ENCODE measurements around the gene MRPL45.
"Not testable (repeated sequence)": the region's sequence is repeated elsewhere in the genome, so short reads cannot be mapped to it uniquely, and the experiment has no call there.

Gene MRPL45

DNA sequence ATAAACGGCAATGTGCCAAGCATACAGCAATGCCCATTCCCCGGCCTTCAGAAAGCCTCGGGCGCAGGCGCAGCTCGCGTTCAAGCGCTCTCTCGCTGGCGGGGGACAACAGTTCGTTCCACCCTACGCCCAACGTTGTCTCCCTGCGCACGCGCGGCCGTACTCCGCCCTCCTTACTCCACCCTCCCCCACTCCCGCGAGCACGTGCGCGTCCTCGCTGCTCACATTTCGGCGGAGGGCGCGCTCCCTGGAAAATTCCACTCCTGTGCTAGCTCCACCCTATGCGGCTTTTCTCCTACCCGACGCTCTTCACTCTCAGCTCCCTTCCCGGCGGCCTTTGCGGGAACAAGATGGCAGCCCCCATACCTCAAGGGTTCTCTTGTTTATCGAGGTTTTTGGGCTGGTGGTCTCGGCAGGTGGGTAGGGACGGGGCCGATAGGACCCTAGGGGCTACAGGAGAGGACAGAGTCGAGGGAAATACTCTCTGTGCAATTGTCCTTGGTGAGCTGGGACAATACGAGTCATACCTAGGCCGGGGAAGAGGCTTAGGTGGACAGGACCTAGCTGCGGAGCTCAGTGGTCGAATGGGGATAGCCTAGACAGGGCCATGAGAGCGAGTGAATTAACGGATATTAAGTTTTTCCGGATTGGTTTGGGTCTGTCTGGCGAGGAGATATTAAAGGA is at the start of gene MRPL45:
TSS of gene MRPL45 (plus strand) at position 335 of the 684 bp plus-strand sequence. CDS start at position 351, 16 bp downstream.
- peak within 1 kb of the TSS; percentile 73 for H3K4me3 ChIP-seq (ENCODE audit: low read length)
- not testable (repeated sequence) for H3K9me3 ChIP-seq (ENCODE audit: low read length); H2AFZ ChIP-seq (ENCODE audit: low read depth, low read length); H3K27me3 ChIP-seq (ENCODE audit: insufficient read depth, low read length); H3K4me1 ChIP-seq (ENCODE audit: insufficient read depth, low read length); H3K36me3 ChIP-seq (ENCODE audit: insufficient read depth, low read length)

DNA sequence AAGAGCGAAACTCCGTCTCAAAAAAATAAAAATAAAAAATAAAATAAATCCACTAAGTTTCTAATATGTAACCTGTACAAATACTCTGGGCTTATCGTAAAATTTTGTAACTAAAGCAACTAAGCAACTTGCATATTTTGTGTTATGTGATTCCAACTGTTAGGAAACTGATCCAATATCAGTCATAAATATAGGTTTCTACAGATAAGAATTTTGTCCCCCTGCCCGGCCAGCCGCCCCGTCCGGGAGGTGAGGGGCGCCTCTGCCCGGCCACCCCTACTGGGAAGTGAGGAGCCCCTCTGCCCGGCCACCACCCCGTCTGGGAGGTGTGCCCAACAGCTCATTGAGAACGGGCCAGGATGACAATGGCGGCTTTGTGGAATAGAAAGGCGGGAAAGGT is 43.8 kb upstream of the MRPL45 start:
- H3K9me3 ChIP-seq (ENCODE audit: low read length); H3K4me3 ChIP-seq (ENCODE audit: low read length); H3K27me3 ChIP-seq (ENCODE audit: insufficient read depth, low read length); H3K4me1 ChIP-seq (ENCODE audit: insufficient read depth, low read length); H3K36me3 ChIP-seq (ENCODE audit: insufficient read depth, low read length); H2AFZ ChIP-seq (ENCODE audit: low read depth, low read length): not testable (repeated sequence)

DNA sequence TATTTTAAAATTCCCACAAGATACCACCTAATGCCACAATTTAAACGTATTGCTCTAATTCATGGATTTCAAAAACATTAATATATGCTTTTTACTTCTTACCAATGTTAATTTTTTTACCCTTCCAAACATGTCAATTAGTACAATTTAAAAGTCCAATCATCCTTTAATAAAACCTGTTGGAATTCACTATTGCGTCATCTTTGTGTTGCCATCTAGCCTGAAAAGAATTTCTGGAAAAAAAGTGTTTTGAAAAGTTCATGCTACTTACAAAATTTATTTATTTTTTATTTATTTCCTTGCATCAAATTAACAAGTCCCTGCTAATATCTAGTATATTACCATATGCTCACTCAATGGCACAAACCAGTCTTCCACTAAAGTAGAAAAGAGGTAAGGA is 42.6 kb upstream of the MRPL45 start:
- not testable (repeated sequence) for H3K36me3 ChIP-seq (ENCODE audit: insufficient read depth, low read length); H3K27me3 ChIP-seq (ENCODE audit: insufficient read depth, low read length); H2AFZ ChIP-seq (ENCODE audit: low read depth, low read length); H3K4me3 ChIP-seq (ENCODE audit: low read length); H3K4me1 ChIP-seq (ENCODE audit: insufficient read depth, low read length); H3K9me3 ChIP-seq (ENCODE audit: low read length)

DNA sequence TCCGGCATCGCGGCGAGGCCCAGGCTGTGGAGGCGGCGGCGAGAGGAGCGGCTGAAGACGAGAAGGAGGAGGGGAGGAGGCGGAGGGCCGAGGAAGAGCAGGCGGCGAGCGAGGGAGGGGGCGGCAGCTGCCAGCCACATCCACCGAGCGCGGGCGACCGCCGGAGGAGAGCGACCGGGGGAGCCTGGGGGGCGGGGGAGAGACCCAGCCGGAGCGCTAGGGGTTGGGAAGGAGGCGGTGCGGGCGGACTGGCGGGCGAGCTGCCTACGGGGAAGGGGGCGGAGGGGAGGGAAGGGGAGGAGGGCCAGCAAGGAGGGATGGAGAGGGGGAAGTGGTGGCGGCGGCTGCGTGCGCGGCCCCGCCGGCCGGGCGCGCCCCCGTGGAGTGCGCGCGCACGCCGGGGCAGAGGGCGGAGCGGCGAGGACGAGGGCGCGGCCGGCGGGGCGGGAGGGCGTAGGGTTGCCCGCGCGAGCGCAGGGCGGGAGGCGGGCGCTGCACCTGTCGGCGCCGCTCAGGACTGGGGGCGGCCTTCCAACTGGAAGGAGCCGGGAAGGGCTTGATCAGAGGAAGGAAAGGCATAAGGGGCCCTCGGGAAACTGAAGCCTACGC is 39.9 kb upstream of the MRPL45 start:
- H3K4me1 ChIP-seq (ENCODE audit: insufficient read depth, low read length); H3K27me3 ChIP-seq (ENCODE audit: insufficient read depth, low read length); H3K36me3 ChIP-seq (ENCODE audit: insufficient read depth, low read length); H2AFZ ChIP-seq (ENCODE audit: low read depth, low read length); H3K9me3 ChIP-seq (ENCODE audit: low read length): not testable (repeated sequence)
- H3K4me3 ChIP-seq (ENCODE audit: low read length) = peak overlapping the region; percentile 36

DNA sequence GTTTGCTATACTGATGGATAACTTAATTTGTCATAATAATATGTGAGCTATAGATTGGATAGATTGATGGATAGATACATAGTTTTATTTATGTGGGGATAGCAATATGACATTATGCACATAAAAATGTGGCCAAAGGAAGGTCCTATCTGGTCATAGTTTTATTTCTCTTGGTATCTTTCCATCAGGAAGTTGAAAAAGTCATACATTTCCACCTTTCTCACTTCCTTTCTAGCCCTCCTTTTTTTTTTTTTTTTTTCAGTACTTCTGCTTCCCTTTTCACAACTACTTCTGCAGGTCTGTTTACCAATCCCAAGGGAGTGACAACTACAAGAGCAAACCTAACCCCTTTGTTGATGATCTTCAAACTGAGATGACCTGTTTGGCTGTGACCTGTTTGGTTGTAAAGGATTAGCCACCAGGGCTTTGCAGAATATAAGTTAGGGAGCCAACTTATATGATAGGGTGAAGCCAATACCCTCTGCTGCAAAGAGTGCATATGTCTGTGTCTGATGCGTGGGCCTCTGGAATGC is 30.9 kb upstream of the MRPL45 start:
- H3K27me3 ChIP-seq (ENCODE audit: insufficient read depth, low read length); H3K36me3 ChIP-seq (ENCODE audit: insufficient read depth, low read length); H3K9me3 ChIP-seq (ENCODE audit: low read length); H3K4me3 ChIP-seq (ENCODE audit: low read length); H2AFZ ChIP-seq (ENCODE audit: low read depth, low read length); H3K4me1 ChIP-seq (ENCODE audit: insufficient read depth, low read length): not testable (repeated sequence)

DNA sequence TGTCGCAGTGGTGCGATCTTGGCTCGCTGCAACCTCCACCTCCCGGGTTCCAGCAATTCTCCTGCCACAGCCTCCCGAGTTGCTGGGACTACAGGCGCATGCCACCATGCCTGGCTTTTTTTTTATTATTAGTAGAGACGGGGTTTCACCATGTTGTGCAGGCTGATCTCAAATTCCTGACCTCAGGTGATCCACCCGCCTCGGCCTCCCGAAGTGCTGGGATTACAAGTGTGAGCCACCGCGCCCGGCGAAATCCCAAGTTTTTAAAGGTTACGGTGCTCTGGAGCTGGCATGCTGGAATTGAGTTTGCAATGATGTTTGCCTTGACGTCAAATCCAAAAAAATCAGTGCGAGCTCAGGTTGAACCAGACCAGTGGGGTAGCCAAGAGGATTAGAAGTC is 30.4 kb upstream of the MRPL45 start:
- not testable (repeated sequence) for H3K27me3 ChIP-seq (ENCODE audit: insufficient read depth, low read length)

DNA sequence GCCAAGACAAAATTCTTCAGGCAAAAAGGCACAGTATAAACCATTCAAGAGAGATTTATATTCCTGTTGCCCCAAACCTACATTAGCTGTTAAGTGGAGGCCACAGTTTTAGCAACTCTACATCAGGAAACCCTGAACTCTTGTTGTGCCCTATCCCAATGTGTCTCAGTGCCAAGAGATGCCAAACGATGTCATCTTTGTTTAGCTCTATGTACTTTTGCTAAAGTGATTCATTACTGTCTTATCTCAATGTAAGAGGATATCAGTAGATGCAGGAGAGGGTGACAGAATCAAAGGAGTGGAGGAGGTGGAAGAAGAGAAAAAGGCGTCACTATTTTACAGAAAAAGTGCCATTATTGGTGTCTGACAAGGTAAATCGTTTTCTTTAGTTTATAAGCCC is 28.8 kb upstream of the MRPL45 start:
- not testable (repeated sequence) for H3K4me3 ChIP-seq (ENCODE audit: low read length); H3K4me1 ChIP-seq (ENCODE audit: insufficient read depth, low read length); H2AFZ ChIP-seq (ENCODE audit: low read depth, low read length); H3K27me3 ChIP-seq (ENCODE audit: insufficient read depth, low read length); H3K9me3 ChIP-seq (ENCODE audit: low read length); H3K36me3 ChIP-seq (ENCODE audit: insufficient read depth, low read length)

More for the DNA sequence above, 30.4 kb upstream of the MRPL45 start:
- not testable (repeated sequence) for H2AFZ ChIP-seq (ENCODE audit: low read depth, low read length); H3K36me3 ChIP-seq (ENCODE audit: insufficient read depth, low read length); H3K4me3 ChIP-seq (ENCODE audit: low read length); H3K4me1 ChIP-seq (ENCODE audit: insufficient read depth, low read length); H3K9me3 ChIP-seq (ENCODE audit: low read length)

DNA sequence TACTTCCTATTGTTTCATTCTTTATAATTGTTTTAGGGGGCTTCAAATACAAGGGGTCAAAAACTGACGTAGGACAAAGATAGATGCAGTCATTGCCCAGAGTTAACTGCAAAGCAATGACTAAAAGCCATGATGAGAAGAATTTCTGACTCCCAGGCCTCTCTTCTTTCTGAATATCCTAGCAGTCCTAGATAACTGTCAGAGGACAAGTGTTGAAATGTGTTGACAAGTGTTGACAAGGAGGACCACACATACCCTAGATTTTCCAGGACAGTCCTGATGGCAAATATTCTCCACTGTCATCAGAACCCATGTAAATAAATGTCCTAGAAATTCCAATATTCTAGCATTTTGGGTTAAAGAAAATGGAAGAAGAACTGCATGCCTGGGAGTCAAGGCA is 27.9 kb upstream of the MRPL45 start:
- not testable (repeated sequence) for H3K36me3 ChIP-seq (ENCODE audit: insufficient read depth, low read length); H3K27me3 ChIP-seq (ENCODE audit: insufficient read depth, low read length); H3K9me3 ChIP-seq (ENCODE audit: low read length); H3K4me1 ChIP-seq (ENCODE audit: insufficient read depth, low read length); H2AFZ ChIP-seq (ENCODE audit: low read depth, low read length); H3K4me3 ChIP-seq (ENCODE audit: low read length)

DNA sequence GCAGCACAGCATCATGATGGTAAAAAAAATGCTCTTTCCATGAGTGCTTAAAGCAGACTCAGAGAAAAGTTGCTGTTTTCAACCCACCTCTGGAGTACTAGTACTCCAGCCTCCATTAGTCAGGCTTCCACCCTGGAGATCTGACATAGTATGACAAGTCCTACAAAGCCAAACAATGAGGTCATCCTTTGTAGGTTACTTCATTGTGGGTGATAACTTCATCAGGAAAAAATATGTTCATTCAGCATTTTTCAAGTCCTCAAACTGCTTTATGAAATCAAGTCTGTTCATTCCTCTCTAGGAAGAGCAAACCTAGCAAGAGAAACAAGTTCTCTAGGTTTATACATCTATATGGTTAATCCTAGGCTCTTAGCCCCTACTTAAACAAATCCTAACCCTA is 27.4 kb upstream of the MRPL45 start:
- H3K4me3 ChIP-seq (ENCODE audit: low read length); H3K27me3 ChIP-seq (ENCODE audit: insufficient read depth, low read length); H3K9me3 ChIP-seq (ENCODE audit: low read length); H3K4me1 ChIP-seq (ENCODE audit: insufficient read depth, low read length); H3K36me3 ChIP-seq (ENCODE audit: insufficient read depth, low read length); H2AFZ ChIP-seq (ENCODE audit: low read depth, low read length): not testable (repeated sequence)

DNA sequence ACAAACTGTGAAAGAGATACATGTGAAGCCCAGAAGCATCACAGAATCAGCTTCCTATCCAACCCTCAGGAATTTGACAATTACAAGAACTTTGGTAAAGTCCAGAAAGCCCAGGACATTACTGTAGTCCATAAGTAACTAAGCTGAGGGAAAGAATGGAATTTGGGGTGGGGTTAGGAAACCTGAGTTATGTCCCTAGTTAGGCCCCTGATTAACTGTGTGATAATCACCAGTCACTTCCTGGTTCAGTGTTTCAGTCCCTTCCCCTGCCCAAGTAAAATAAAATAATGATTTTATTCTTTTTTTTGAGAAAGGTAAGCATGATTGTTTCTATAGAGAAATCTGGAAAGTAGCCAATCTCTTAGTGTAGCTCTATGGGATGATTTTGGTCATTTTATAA is 11.0 kb upstream of the MRPL45 start:
- not testable (repeated sequence) for H3K36me3 ChIP-seq (ENCODE audit: insufficient read depth, low read length); H3K4me1 ChIP-seq (ENCODE audit: insufficient read depth, low read length); H3K9me3 ChIP-seq (ENCODE audit: low read length); H2AFZ ChIP-seq (ENCODE audit: low read depth, low read length); H3K4me3 ChIP-seq (ENCODE audit: low read length); H3K27me3 ChIP-seq (ENCODE audit: insufficient read depth, low read length)

DNA sequence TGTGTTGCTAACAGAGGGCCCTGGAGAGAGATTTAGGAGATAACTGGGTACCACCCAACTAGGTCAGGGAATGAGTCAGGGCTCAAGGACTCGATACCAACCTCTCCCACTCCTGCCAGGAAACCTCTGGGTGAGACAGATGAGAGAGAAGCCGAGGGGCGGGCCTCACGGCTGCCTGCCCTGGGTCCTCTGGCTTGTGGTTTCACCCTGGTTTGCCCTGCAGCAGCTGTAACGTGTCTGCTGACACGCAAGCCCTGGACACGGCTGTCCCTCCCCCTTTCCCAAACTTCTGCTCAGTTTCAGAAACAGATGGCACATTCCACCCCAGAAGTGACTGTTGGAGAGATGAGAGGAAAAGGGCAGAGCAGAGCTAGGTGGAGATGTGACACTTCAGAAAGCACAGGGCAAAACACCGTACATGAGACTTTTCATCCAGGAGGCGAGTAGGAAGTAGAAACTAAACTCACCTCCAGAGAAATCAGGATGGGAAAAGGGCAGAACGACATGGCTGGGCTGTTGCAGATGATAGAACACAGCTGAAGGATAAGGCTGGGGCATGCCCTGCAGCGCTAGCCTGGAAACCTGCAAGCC is 10.4 kb upstream of the MRPL45 start:
- not testable (repeated sequence) for H3K36me3 ChIP-seq (ENCODE audit: insufficient read depth, low read length); H3K4me1 ChIP-seq (ENCODE audit: insufficient read depth, low read length); H3K27me3 ChIP-seq (ENCODE audit: insufficient read depth, low read length); H3K9me3 ChIP-seq (ENCODE audit: low read length); H2AFZ ChIP-seq (ENCODE audit: low read depth, low read length); H3K4me3 ChIP-seq (ENCODE audit: low read length)

DNA sequence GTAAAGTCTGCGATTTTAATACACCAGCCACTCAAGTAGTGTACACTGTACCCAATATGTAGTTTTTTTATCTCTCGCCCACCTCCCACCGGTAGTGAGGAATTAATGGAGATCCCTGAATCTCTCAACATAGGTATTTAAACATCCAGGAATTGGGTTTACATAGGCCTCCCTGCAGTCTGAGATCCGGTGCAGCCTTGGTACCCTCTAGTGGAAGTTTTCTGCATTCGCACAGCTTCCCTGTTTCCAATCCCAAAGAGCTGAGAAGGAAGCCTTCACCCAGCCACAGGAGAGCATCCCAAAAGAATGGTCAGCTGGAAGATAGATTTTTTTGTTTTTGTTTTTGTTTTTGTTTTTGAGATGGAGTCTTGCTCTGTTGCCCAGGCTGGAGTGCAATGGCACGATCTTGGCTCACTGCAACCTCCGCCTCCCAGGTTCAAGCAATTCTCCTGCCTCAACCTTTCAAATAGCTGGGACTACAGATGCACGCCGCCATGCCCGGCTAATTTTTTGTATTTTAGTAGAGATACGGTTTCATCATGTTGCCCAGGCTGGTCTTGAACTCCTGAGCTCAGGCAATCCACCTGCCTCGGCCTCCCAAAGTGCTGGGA is 8.6 kb upstream of the MRPL45 start:
- not testable (repeated sequence) for H3K36me3 ChIP-seq (ENCODE audit: insufficient read depth, low read length); H2AFZ ChIP-seq (ENCODE audit: low read depth, low read length); H3K9me3 ChIP-seq (ENCODE audit: low read length); H3K27me3 ChIP-seq (ENCODE audit: insufficient read depth, low read length); H3K4me1 ChIP-seq (ENCODE audit: insufficient read depth, low read length); H3K4me3 ChIP-seq (ENCODE audit: low read length)

DNA sequence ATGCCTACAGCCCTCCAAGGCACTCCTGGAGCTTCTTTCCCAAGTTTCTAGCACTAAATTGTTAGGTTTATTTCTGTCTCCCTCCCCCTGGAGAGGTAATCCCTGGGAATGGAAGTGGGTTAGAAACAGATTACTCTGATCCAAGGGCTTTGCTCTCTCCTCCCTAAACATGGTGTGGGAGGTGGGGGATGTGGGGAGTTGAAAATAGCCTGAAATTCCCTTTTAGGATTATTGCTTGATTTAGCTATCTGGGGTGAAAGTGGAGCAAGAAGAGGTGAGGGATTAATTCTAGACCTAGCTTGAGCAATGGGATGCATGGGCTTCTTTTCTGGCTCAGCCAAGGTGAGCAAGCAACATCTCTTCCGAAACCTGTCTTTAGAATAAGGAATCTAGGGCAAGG is 7.2 kb upstream of the MRPL45 start:
- H3K27me3 ChIP-seq (ENCODE audit: insufficient read depth, low read length); H3K9me3 ChIP-seq (ENCODE audit: low read length); H3K4me1 ChIP-seq (ENCODE audit: insufficient read depth, low read length); H2AFZ ChIP-seq (ENCODE audit: low read depth, low read length); H3K36me3 ChIP-seq (ENCODE audit: insufficient read depth, low read length); H3K4me3 ChIP-seq (ENCODE audit: low read length): not testable (repeated sequence)

All from neuron (in vitro differentiated cells).